K562 (cell line): ENCODE data around the gene AARS1. TPM values are rescaled to one million over a fixed set of nuclear protein-coding genes. Genes with fewer than 3 reads are reported as not detected.

ENCODE experiments used
- ATAC-seq: fragments of 200-7000 bp; cut with Tn5 transposase; 3 replicates; pipeline ENCODE4 v1.9.1; 2020; ENCODE audit warnings: moderate library complexity
- BruUV-seq: library from RNA; stranded (reverse); fragments of 400-500 nt; replicated peaks from 2 replicates; lab custom pipeline; 2021; lab: Mats Ljungman, UMichigan
- CTCF ChIA-PET: fragments of 300-600 bp; formaldehyde crosslinking; extraction: SDS; loops from one replicate; lab custom pipeline; 2021; ENCODE audit warnings: low intra/inter-chr PET ratio; lab: Yijun Ruan, JAX
- POLR2A ChIA-PET: fragments of 300-600, 350-650 bp; sonication (Branson Sonifier 250); formaldehyde crosslinking; extraction: SDS; loops from one replicate; lab custom pipeline; 2021; ENCODE audit warnings: antibody characterized with exemption, inconsistent platforms; lab: Yijun Ruan, JAX
- DNase-seq, 4 experiments: peaks; one replicate each; pipeline versions ENCODE4 v3.0.0 to v3.0.0-alpha.2; 2011 to 2018; ENCODE audit warnings: low spot score in 3 of 4, mixed read lengths in 3 of 4; ENCODE audit errors: extremely low read depth in 1 of 4
- FAIRE-seq: peaks from 2 replicates; lab custom pipeline; 2011; peaks lifted over from hg19 to GRCh38; lab: Jason Lieb, UNC
- H2AFZ ChIP-seq: 2 replicates; pipeline ENCODE4 v1.6.0; 2011; ENCODE audit warnings: low read depth, low read length, control low read depth, inconsistent platforms
- H3K27ac ChIP-seq: fragments of 200-600 bp; 3 replicates; pipeline ENCODE4 v1.8.0; 2011; ENCODE audit warnings: low read depth, mild to moderate bottlenecking, control low read depth, inconsistent platforms, low read length, moderate library complexity, mixed read lengths; ENCODE audit errors: extremely low read depth
- H3K27me3 ChIP-seq, 2 experiments: fragments of 300-600 bp in 1 of 2; 2 replicates in 1 of 2; 3 replicates in 1 of 2; pipeline versions ENCODE4 v1.6.0 to v1.8.0; 2011; ENCODE audit warnings: inconsistent platforms in 2 of 2, low read length in 2 of 2, mild to moderate bottlenecking in 1 of 2, mixed read lengths in 1 of 2, moderate library complexity in 1 of 2; ENCODE audit not compliant: control insufficient read depth in 2 of 2, insufficient read depth in 2 of 2
- H3K36me3 ChIP-seq: fragments of 300-600 bp; 3 replicates; pipeline ENCODE4 v1.8.0; 2011; ENCODE audit warnings: mild to moderate bottlenecking, low read length, inconsistent platforms; ENCODE audit not compliant: control insufficient read depth, insufficient read depth
- H3K4me1 ChIP-seq, 2 experiments: fragments of 200-600 bp in 1 of 2; replicated peaks in 1 of 2; 2 replicates in 1 of 2; 3 replicates in 1 of 2; pipeline versions ENCODE4 v1.5.1 to v1.8.0; 2011; ENCODE audit warnings: inconsistent platforms in 2 of 2, low read length in 2 of 2, mild to moderate bottlenecking in 1 of 2, mixed read lengths in 1 of 2, moderate library complexity in 1 of 2; ENCODE audit not compliant: control insufficient read depth in 2 of 2, insufficient read depth in 2 of 2
- H3K4me2 ChIP-seq: 2 replicates; pipeline ENCODE4 v1.6.1; 2011; ENCODE audit warnings: low read length, control low read depth, inconsistent platforms, mixed read lengths; ENCODE audit not compliant: insufficient read depth
- H3K4me3 ChIP-seq: fragments of 200-600 bp; sonication (generic), shearing (Covaris generic); 2 replicates; pipeline ENCODE4 v1.5.1; 2016; ENCODE audit warnings: control low read depth, inconsistent platforms
- H3K79me2 ChIP-seq: fragments of 200-600 bp; 3 replicates; pipeline ENCODE4 v1.8.0; 2011; ENCODE audit warnings: low read length, inconsistent platforms; ENCODE audit not compliant: control insufficient read depth, insufficient read depth
- H3K9ac ChIP-seq, 2 experiments: 2 replicates each; pipeline versions ENCODE4 v1.6.0 to v1.6.1; 2011; ENCODE audit warnings: low read depth in 2 of 2, low read length in 2 of 2, control low read depth in 1 of 2, inconsistent platforms in 1 of 2, mild to moderate bottlenecking in 1 of 2, mixed read lengths in 1 of 2; ENCODE audit not compliant: insufficient read depth in 1 of 2
- H3K9me1 ChIP-seq: one replicate; pipeline ENCODE4 v1.6.0; 2011; ENCODE audit warnings: inconsistent platforms, mild to moderate bottlenecking, low read length, moderate library complexity; ENCODE audit not compliant: control insufficient read depth, insufficient read depth
- H3K9me3 ChIP-seq: replicated peaks from 2 replicates; pipeline ENCODE4 v1.5.1; 2011; ENCODE audit warnings: low read depth, low read length, inconsistent platforms; ENCODE audit not compliant: control insufficient read depth, insufficient read depth
- H4K20me1 ChIP-seq: replicated peaks from 2 replicates; pipeline ENCODE4 v1.6.1; 2011; ENCODE audit warnings: low read length, inconsistent platforms, mixed read lengths; ENCODE audit not compliant: control insufficient read depth, insufficient read depth
- GATAD2A ChIP-seq: fragments of 450-650 bp; IDR thresholded peaks from 2 replicates; pipeline ENCODE4 v1.6.1; 2017
- HIVEP1 ChIP-seq: fragments of 250-450 bp; sonication (Bioruptor Pico); IDR thresholded peaks from 2 replicates; pipeline ENCODE4 v1.4.0; 2020; ENCODE audit warnings: mild to moderate bottlenecking
- ILF3 ChIP-seq: fragments of 450-650 bp; IDR thresholded peaks from 2 replicates; pipeline ENCODE4 v1.6.1; 2018; ENCODE audit warnings: antibody characterized with exemption, mild to moderate bottlenecking, moderate library complexity, borderline replicate concordance
- NCOA6 ChIP-seq: fragments of 450-650 bp; IDR thresholded peaks from 2 replicates; pipeline ENCODE4 v1.6.1; 2017; ENCODE audit warnings: mild to moderate bottlenecking
- POLR2G ChIP-seq: fragments of 200-400 bp; formaldehyde crosslinking; IDR thresholded peaks from 2 replicates; pipeline ENCODE4 v1.6.1; 2017; ENCODE audit warnings: low read depth, mild to moderate bottlenecking, antibody characterized with exemption, low read length, moderate library complexity
- RBM22 ChIP-seq: fragments of 200-400 bp; formaldehyde crosslinking; IDR thresholded peaks from 2 replicates; pipeline ENCODE4 v1.6.1; 2018; ENCODE audit warnings: low read length, low read depth; ENCODE audit not compliant: poor library complexity, severe bottlenecking
- SMARCC2 ChIP-seq: fragments of 450-650 bp; IDR thresholded peaks from 2 replicates; pipeline ENCODE4 v1.6.1; 2017; ENCODE audit warnings: antibody characterized with exemption, moderate library complexity, mild to moderate bottlenecking, low read depth
- ZNF449 ChIP-seq: fragments of 250-450 bp; sonication (Bioruptor Pico); IDR thresholded peaks from 2 replicates; pipeline ENCODE4 v1.8.0; 2022; ENCODE audit warnings: moderate library complexity, mild to moderate bottlenecking, inconsistent platforms
- WGBS: fragments of 100-300 bp; shearing (Covaris generic); methylation state at CpG from one replicate; pipeline ENCODE4 v1.1.6; 2016; ENCODE audit warnings: low coverage, mixed read lengths; ENCODE audit not compliant: insufficient coverage; ENCODE audit errors: missing lambda C conversion rate; 5-methylcytosine and 5-hydroxymethylcytosine counted together
- in situ Hi-C: fragments of 300-500 bp; cut with MboI; formaldehyde crosslinking; loops from 4 replicates; pipeline ENCODE4 v1.15.0; 2018; ENCODE audit warnings: inconsistent platforms, mixed read lengths
- intact Hi-C: fragments of 100-400 bp; cut with micrococcal nuclease; formaldehyde crosslinking; loops from 2 replicates; pipeline ENCODE4 v1.14.2; 2022
- polyA plus RNA-seq, 8 experiments: library from polyadenylated mRNA; depleted of rRNA in 4 of 8; stranded (reverse) in 5 of 8; unstranded in 3 of 8; fragments of >200 nt; fragmentation: Nextera tagmentation in 2 of 8; fragmentation: Illumina TruSeq in 1 of 8; extraction: Ambion mirVana in 2 of 8; extraction: Trizol in 1 of 8; gene quantifications; 2 replicates each; pipeline versions ENCODE4 v1.2.1 to v1.2.3, GENCODE V29; 2011 to 2014; ENCODE audit warnings: inconsistent platforms in 1 of 8, missing spikeins in 1 of 8
- total RNA-seq, 7 experiments: library from RNA; depleted of rRNA in 6 of 7; stranded (reverse); fragments of >200 nt in 6 of 7; fragmentation: Illumina TruSeq in 2 of 7; extraction: Trizol in 2 of 7; gene quantifications; 2 replicates each; pipeline versions ENCODE4 v1.2.1 to v1.2.3, GENCODE V29; 2011 to 2021; ENCODE audit warnings: low replicate concordance in 1 of 7

The AARS1 gene
- total and polyA plus RNA-seq, 9 of the 15 experiments (the other 6 are each of a cell fraction or from before 2014, with no cell fraction given), result 50.1 to 235 (median 174) TPM

GRCh38 chr16:70257391-70257790, 31.9 kb downstream of the AARS1 start (continued):
- TF ChIP-seq HIVEP1 (CRISPR knock-in tag), result no peak
- no peak for TF ChIP-seq ILF3
- TF ChIP-seq SMARCC2, result no peak
- no peak for TF ChIP-seq NCOA6

- Histone ChIP-seq H3K79me2 (peaks cover 14% of the 10 kb centered on the region), H3K9me1 (peaks cover 2% of the 10 kb centered on the region), H3K36me3 (peaks cover 85% of the 10 kb centered on the region), H4K20me1 (peaks cover 33% of the 10 kb centered on the region), H2AFZ (no peak overlapping the region), H3K4me1 (peaks cover 0 to 20% of the 10 kb centered on the region in 2 experiments; a peak in 3 of 5 replicates), H3K27me3 (no peaks in the 10 kb centered on the region), H3K27ac (no peak overlapping the region), H3K4me2 (no peak overlapping the region), H3K9me3 (no peaks in the 10 kb centered on the region), H3K4me3 (no peak overlapping the region), H3K9ac (peak overlapping the region in 1 of 2 experiments; percentile 50; a peak in 1 of 4 replicates)
- intact Hi-C loops (no loop called here), in situ Hi-C loops (no loop called here)
- ChIA-PET POLR2A (interaction anchor here (1.8 to 4.9 kb wide), 3 partner anchors 7 to 17 kb away, joined by 12 to 57 read pairs (median 13); no protein-coding TSS in a partner anchor), CTCF (no interaction called here)
- FAIRE-seq (no peak), ATAC-seq (no peak), DNase-seq (peak in 1 of 4 experiments; percentile 5)
- 87% methylated on average over 9 of the region's 9 CpGs for WGBS
- TF ChIP-seq GATAD2A (no peak), RBM22 (peak; percentile 39), ZNF449 (no peak), POLR2G (0 out of 2 replicates have a peak, but pooled peaks have one; percentile 26)
- BruUV-seq, result no TSS peak
Measured at GRCh38 chr16:70255574-70255973, 33.7 kb downstream of the AARS1 start.
